Lung (tissue), 12 donors: Measurements from ENCODE around the gene LOXL1. TPM values are rescaled to one million over a fixed set of nuclear protein-coding genes. Genes with fewer than 3 reads are reported as not detected.
A peak's percentile ranks its signal among the peaks of the same experiment; 100 is the strongest.

Experiments
- ATAC-seq: fragments of 200-7000 bp; cut with Tn5 transposase; one replicate; pipeline ENCODE4 v1.9.1; 2020; ENCODE audit warnings: moderate number of reproducible peaks; ENCODE audit not compliant: insufficient read depth, low FRiP score
- DNase-seq, 3 donors: peaks; one replicate each; pipeline ENCODE4 v3.0.0-alpha.2; 2013 to 2017
- H3K27ac ChIP-seq, 2 donors: one replicate each; pipeline ENCODE4 v1.5.1; 2013; ENCODE audit warnings: mild to moderate bottlenecking in 2 of 2, moderate library complexity in 2 of 2, control low read depth in 1 of 2, inconsistent platforms in 1 of 2, low read depth in 1 of 2, low read length in 1 of 2
- H3K27me3 ChIP-seq, 3 donors: one replicate each; pipeline ENCODE4 v1.5.1; 2013; ENCODE audit warnings: low read length in 2 of 3; ENCODE audit not compliant: control insufficient read depth in 3 of 3, insufficient read depth in 3 of 3
- H3K36me3 ChIP-seq, 4 donors: one replicate each; pipeline ENCODE4 v1.5.1; 2013; ENCODE audit warnings: low read length in 4 of 4, mild to moderate bottlenecking in 1 of 4, moderate library complexity in 1 of 4; ENCODE audit not compliant: control insufficient read depth in 4 of 4, insufficient read depth in 4 of 4
- H3K4me1 ChIP-seq, 5 donors: one replicate each; pipeline ENCODE4 v1.5.1; 2013; ENCODE audit warnings: low read length in 5 of 5, mild to moderate bottlenecking in 2 of 5, moderate library complexity in 1 of 5; ENCODE audit not compliant: control insufficient read depth in 5 of 5, insufficient read depth in 5 of 5
- H3K4me3 ChIP-seq: one replicate; pipeline ENCODE4 v1.5.1; 2013; ENCODE audit warnings: mild to moderate bottlenecking, control low read depth, moderate library complexity
- H3K9ac ChIP-seq, 2 donors: one replicate each; pipeline ENCODE4 v1.5.1; 2013; ENCODE audit warnings: low read length in 2 of 2, control low read depth in 1 of 2; ENCODE audit not compliant: insufficient read depth in 1 of 2
- H3K9me3 ChIP-seq, 4 donors: one replicate each; pipeline ENCODE4 v1.5.1; 2013; ENCODE audit warnings: low read length in 3 of 4, mild to moderate bottlenecking in 1 of 4, moderate library complexity in 1 of 4; ENCODE audit not compliant: control insufficient read depth in 4 of 4, insufficient read depth in 3 of 4
- CTCF ChIP-seq: IDR thresholded peaks from 2 replicates; pipeline ENCODE4 v1.5.1; 2012; ENCODE audit warnings: mild to moderate bottlenecking; ENCODE audit errors: control extremely low read depth, extremely low read depth
- WGBS, 2 donors: extraction: QIAGEN DNeasy Blood & Tissue Kit; methylation state at CpG; one replicate each; pipeline ENCODE4 v1.1.7; 2013; 5-methylcytosine and 5-hydroxymethylcytosine counted together
- polyA plus RNA-seq, 2 donors: library from polyadenylated mRNA; stranded (reverse); fragments of 200-250 nt; gene quantifications; one replicate each; pipeline ENCODE4 v1.2.1, GENCODE V29; 2013
- total RNA-seq, 2 donors: library from RNA; depleted of rRNA in 1 of 2; stranded (reverse); fragments of >200 nt in 1 of 2; gene quantifications; one replicate each; pipeline ENCODE4 v1.2.1, GENCODE V29; 2014 to 2021
- donor health status: control.
- donor health status: control.
- donor health status: Bipolar disorder and iron deficiency.
- donor health status: healthy.
- donor health status: DM: yes; HTN: yes; CAD: no.

LOXL1 gene
- total and polyA plus RNA-seq, 4 donors, result 9.4 to 25.3 (median 14.3) TPM

GRCh38 chr15:73986776-73987056 lies 60.5 kb downstream of the LOXL1 start:
- DNase-seq (no peak), ATAC-seq (no peak)
- Histone ChIP-seq H3K4me1 (peaks cover 20 to 64% (median 34%) of the 10 kb centered on the region in 5 donors), H3K27me3 (no peaks in the 10 kb centered on the region), H3K27ac (peak overlapping the region; percentile 47 to 78), H3K9ac (no peak overlapping the region), H3K9me3 (no peaks in the 10 kb centered on the region), H3K36me3 (peaks cover 0 to 4% (median 0%) of the 10 kb centered on the region in 4 donors), H3K4me3 (no peak overlapping the region)
- 88 to 100% methylated on average over 1 of the region's 1 CpG for WGBS, 2 donors
- no peak for TF ChIP-seq CTCF

GRCh38 chr15:73987250-73987649 lies 61.0 kb downstream of the LOXL1 start:
- H3K27ac ChIP-seq, result peak overlapping the region; percentile 47 to 78
- peaks cover 0 to 4% (median 0%) of the 10 kb centered on the region in 4 donors for H3K36me3 ChIP-seq
- no peak for DNase-seq
- ATAC-seq, result no peak
- TF ChIP-seq CTCF, result no peak
- WGBS, 2 donors, result 87 to 89% methylated on average over 4 of the region's 4 CpGs
- H3K9ac ChIP-seq, result no peak overlapping the region
- peaks cover 15 to 60% (median 29%) of the 10 kb centered on the region in 5 donors for H3K4me1 ChIP-seq
- no peak overlapping the region for H3K4me3 ChIP-seq
- no peaks in the 10 kb centered on the region for H3K27me3 ChIP-seq
- H3K9me3 ChIP-seq, result no peaks in the 10 kb centered on the region

- Histone ChIP-seq H3K9me3 (no peaks in the 10 kb centered on the region), H3K27me3 (no peaks in the 10 kb centered on the region), H3K9ac (no peak overlapping the region), H3K4me3 (no peak overlapping the region), H3K4me1 (peaks cover 10 to 62% (median 27%) of the 10 kb centered on the region in 5 donors), H3K27ac (peak overlapping the region; percentile 47 to 76), H3K36me3 (peaks cover 0 to 4% (median 0%) of the 10 kb centered on the region in 4 donors)
- no peak for TF ChIP-seq CTCF
- 50 to 55% methylated on average over 9 of the region's 9 CpGs for WGBS, 2 donors
- ATAC-seq, result no peak
- no peak for DNase-seq
These were observed 61.6 kb downstream of the LOXL1 start for GRCh38 chr15:73987681-73988444.
